ENCODE data around the gene YJU2.
"Not testable (repeated sequence)": the region's sequence is repeated elsewhere in the genome, so short reads cannot be mapped to it uniquely, and the experiment has no call there.

The YJU2 gene

GRCh38 chr19:4267101-4267900, 20.4 kb downstream of the YJU2 start:
- H3K36me3 ChIP-seq (ENCODE audit: insufficient read depth), result no peaks in the 10 kb centered on the region
- H3K27me3 ChIP-seq (ENCODE audit: insufficient read depth, low read depth), result no peaks in the 10 kb centered on the region
- TF ChIP-seq, protein P1, sequence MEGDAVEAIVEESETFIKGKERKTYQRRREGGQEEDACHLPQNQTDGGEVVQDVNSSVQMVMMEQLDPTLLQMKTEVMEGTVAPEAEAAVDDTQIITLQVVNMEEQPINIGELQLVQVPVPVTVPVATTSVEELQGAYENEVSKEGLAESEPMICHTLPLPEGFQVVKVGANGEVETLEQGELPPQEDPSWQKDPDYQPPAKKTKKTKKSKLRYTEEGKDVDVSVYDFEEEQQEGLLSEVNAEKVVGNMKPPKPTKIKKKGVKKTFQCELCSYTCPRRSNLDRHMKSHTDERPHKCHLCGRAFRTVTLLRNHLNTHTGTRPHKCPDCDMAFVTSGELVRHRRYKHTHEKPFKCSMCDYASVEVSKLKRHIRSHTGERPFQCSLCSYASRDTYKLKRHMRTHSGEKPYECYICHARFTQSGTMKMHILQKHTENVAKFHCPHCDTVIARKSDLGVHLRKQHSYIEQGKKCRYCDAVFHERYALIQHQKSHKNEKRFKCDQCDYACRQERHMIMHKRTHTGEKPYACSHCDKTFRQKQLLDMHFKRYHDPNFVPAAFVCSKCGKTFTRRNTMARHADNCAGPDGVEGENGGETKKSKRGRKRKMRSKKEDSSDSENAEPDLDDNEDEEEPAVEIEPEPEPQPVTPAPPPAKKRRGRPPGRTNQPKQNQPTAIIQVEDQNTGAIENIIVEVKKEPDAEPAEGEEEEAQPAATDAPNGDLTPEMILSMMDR (conservative IDR thresholded peaks at IDR 0.05; ENCODE audit: low read depth, low read length), result peak; percentile 40
- H3K4me3 ChIP-seq (IDR thresholded peaks at IDR 0.05; ENCODE audit: insufficient read depth, low read depth, low read length), result no peak overlapping the region
- no peak overlapping the region for H3K4me2 ChIP-seq
- no peaks in the 10 kb centered on the region for H3K79me2 ChIP-seq (ENCODE audit: insufficient read depth, low read depth)
- H3K27ac ChIP-seq, result no peak overlapping the region
- no peaks in the 10 kb centered on the region for H3K4me1 ChIP-seq (ENCODE audit: low read depth, poor library complexity, severe bottlenecking)
- no peak overlapping the region for H2AFZ ChIP-seq (ENCODE audit: low read depth)
- H4K20me1 ChIP-seq (ENCODE audit: insufficient read depth), result no peaks in the 10 kb centered on the region
- no peak overlapping the region for H3K9ac ChIP-seq

DNA sequence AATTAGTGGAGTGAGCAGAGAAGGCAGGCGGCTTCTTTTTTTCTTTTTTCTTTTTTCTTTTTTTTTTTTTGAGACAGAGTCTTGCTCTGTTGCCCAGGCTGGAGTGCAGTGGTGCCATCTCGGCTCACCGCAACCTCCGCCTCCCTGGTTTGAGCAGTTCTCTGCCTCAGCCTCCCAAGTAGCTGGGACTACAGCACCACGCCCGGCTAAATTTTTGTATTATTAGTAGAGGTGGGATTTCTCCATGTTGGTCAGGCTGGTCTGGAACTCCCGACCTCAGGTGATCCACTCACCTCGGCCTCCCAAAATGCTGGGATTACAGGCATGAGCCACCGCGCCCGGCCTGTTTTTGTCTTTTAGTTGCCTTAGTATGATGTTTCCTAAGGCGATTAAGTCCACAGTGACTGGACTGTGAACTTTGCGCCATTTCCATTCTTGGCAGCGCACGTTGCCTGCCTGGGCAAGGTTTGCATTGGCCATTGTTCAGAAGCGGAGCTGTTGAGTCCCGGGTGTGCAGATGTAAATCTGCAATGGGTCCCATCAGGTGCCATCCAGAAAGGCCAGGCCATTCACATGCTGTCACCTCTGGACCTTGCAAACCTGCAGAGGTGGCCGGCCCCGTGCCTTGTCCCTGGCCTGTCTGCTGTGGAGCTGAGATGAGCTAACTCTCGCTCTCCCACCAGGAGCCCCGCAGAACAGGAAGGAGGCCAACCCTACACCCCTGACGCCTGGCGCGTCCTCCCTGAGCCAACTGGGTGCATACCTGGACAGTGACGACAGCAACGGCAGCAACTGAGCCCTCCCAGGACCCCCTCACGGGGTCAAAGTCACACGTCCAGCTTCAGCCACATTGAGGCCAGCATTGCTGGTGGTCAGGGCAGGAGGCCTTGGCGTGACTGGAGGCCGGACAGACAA, 21.3 kb downstream of the YJU2 start:
- no peak overlapping the region for H2AFZ ChIP-seq (ENCODE audit: low read depth)
- no peaks in the 10 kb centered on the region for H3K4me1 ChIP-seq (ENCODE audit: low read depth, poor library complexity, severe bottlenecking)
- no peak overlapping the region for H3K9ac ChIP-seq
- no peak overlapping the region for H3K27ac ChIP-seq
- TF ChIP-seq, protein P1 (conservative IDR thresholded peaks at IDR 0.05; ENCODE audit: low read depth, low read length), result no peak
- H4K20me1 ChIP-seq (ENCODE audit: insufficient read depth), result no peaks in the 10 kb centered on the region
- H3K36me3 ChIP-seq (ENCODE audit: insufficient read depth), result no peaks in the 10 kb centered on the region
- no peaks in the 10 kb centered on the region for H3K79me2 ChIP-seq (ENCODE audit: insufficient read depth, low read depth)
- no peaks in the 10 kb centered on the region for H3K27me3 ChIP-seq (ENCODE audit: insufficient read depth, low read depth)
- H3K4me3 ChIP-seq (IDR thresholded peaks at IDR 0.05; ENCODE audit: insufficient read depth, low read depth, low read length), result no peak overlapping the region
- no peak overlapping the region for H3K4me2 ChIP-seq

- Histone ChIP-seq H3K27ac (no peak overlapping the region), H3K27me3 (ENCODE audit: insufficient read depth, low read depth) (no peaks in the 10 kb centered on the region), H3K9ac (no peak overlapping the region), H3K4me1 (ENCODE audit: low read depth, poor library complexity, severe bottlenecking) (no peaks in the 10 kb centered on the region), H3K36me3 (ENCODE audit: insufficient read depth) (no peaks in the 10 kb centered on the region), H3K4me3 (IDR thresholded peaks at IDR 0.05; ENCODE audit: insufficient read depth, low read depth, low read length) (no peak overlapping the region), H2AFZ (ENCODE audit: low read depth) (no peak overlapping the region), H3K4me2 (no peak overlapping the region), H4K20me1 (ENCODE audit: insufficient read depth) (no peaks in the 10 kb centered on the region), H3K79me2 (ENCODE audit: insufficient read depth, low read depth) (no peaks in the 10 kb centered on the region)
- TF ChIP-seq, protein P1 (conservative IDR thresholded peaks at IDR 0.05; ENCODE audit: low read depth, low read length), result no peak
Measured at GRCh38 chr19:4268816-4269430, 22.0 kb downstream of the YJU2 start.

- TF ChIP-seq, protein P1 (conservative IDR thresholded peaks at IDR 0.05; ENCODE audit: low read depth, low read length), result no peak
- H3K4me2 ChIP-seq, result no peak overlapping the region
- no peak overlapping the region for H2AFZ ChIP-seq (ENCODE audit: low read depth)
Measured at GRCh38 chr19:4272894-4273293, 26.0 kb downstream of the YJU2 start.

DNA sequence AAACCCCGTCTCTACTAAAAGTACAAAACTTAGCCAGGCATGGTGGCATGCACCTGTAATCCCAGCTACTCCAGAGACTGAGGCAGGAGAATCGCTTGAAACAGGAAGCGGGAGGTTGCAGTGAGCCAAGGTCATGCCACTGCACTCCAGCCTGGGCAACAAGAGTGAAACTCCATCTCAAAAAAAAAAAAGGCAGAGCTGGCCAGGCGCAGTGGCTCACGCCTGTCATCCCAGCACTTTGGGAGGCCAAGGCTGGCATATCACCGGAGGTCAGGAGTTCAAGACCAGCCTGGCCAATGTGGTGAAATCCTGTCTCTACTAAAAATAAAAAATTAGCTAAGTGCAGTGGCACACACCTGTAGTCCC, 27.4 kb downstream of the YJU2 start:
- not testable (repeated sequence) for H3K4me3 ChIP-seq (IDR thresholded peaks at IDR 0.05; ENCODE audit: insufficient read depth, low read depth, low read length); H3K4me1 ChIP-seq (ENCODE audit: low read depth, poor library complexity, severe bottlenecking); H3K27ac ChIP-seq; H3K36me3 ChIP-seq (ENCODE audit: insufficient read depth); H3K9ac ChIP-seq; H4K20me1 ChIP-seq (ENCODE audit: insufficient read depth); H3K79me2 ChIP-seq (ENCODE audit: insufficient read depth, low read depth); H3K4me2 ChIP-seq; H2AFZ ChIP-seq (ENCODE audit: low read depth)
- H3K27me3 ChIP-seq (ENCODE audit: insufficient read depth, low read depth), result peaks cover 18% of the 10 kb centered on the region; the same call in 1 of the 2 replicates

More at GRCh38 chr19:4272894-4273293, 26.0 kb downstream of the YJU2 start:
- Histone ChIP-seq H3K9ac (no peak overlapping the region), H3K27ac (no peak overlapping the region), H3K27me3 (ENCODE audit: insufficient read depth, low read depth) (peaks cover 10% of the 10 kb centered on the region; the same call in 1 of the 2 replicates), H4K20me1 (ENCODE audit: insufficient read depth) (no peaks in the 10 kb centered on the region), H3K79me2 (ENCODE audit: insufficient read depth, low read depth) (no peaks in the 10 kb centered on the region), H3K4me3 (IDR thresholded peaks at IDR 0.05; ENCODE audit: insufficient read depth, low read depth, low read length) (no peak overlapping the region), H3K4me1 (ENCODE audit: low read depth, poor library complexity, severe bottlenecking) (no peaks in the 10 kb centered on the region), H3K36me3 (ENCODE audit: insufficient read depth) (no peaks in the 10 kb centered on the region)

All from KMS-11 (cell line).